Right renal pelvis (tissue), 4 donors: ENCODE measurements around the gene UST. TPM values are rescaled to one million over a fixed set of nuclear protein-coding genes. Genes with fewer than 3 reads are reported as not detected.
"Not testable (repeated sequence)": the region's sequence is repeated elsewhere in the genome, so short reads cannot be mapped to it uniquely, and the experiment has no call there.

Experiments
- DNase-seq, 4 donors: peaks; one replicate each; pipeline ENCODE4 v3.0.0-alpha.2; 2013; ENCODE audit warnings: low read depth in 4 of 4, low spot score in 3 of 4, missing footprints in 1 of 4
- polyA plus RNA-seq, 4 donors: library from polyadenylated mRNA; unstranded; fragments of 120-200 nt; gene quantifications; one replicate each; pipeline ENCODE4 v1.2.1, GENCODE V29; 2013; ENCODE audit not compliant: insufficient read length in 4 of 4

The UST gene
- polyA plus RNA-seq, 4 donors, result 10.6 to 13.2 (median 12.3) TPM

- no peak for DNase-seq
These were observed 278.2 kb downstream of the UST start for GRCh38 chr6:149025061-149025460.

GRCh38 chr6:149026530-149026942 is 279.7 kb downstream of the UST start:
- DNase-seq, result no peak

- no peak for DNase-seq
These were observed 280.7 kb downstream of the UST start for GRCh38 chr6:149027484-149027883.

GRCh38 chr6:149028767-149029405 is 282.1 kb downstream of the UST start:
- DNase-seq, result peak; percentile 77 to 85 (median 82)

- DNase-seq, result no peak
These were observed 284.5 kb downstream of the UST start for GRCh38 chr6:149031201-149031858.

GRCh38 chr6:149031859-149032598 is 285.2 kb downstream of the UST start:
- DNase-seq, result no peak

GRCh38 chr6:149032599-149033405 is 286.0 kb downstream of the UST start:
- DNase-seq, result no peak

GRCh38 chr6:149033454-149033853 is 286.6 kb downstream of the UST start:
- DNase-seq, result no peak

- no peak for DNase-seq
These were observed 288.9 kb downstream of the UST start for GRCh38 chr6:149035766-149036165.

GRCh38 chr6:149037051-149037671 is 290.3 kb downstream of the UST start:
- peak in 1 of 4 donors; percentile 50 for DNase-seq

GRCh38 chr6:149039025-149039424 is 292.2 kb downstream of the UST start:
- not testable (repeated sequence) for DNase-seq

GRCh38 chr6:149041953-149042352 is 295.1 kb downstream of the UST start:
- no peak for DNase-seq

GRCh38 chr6:149043476-149044130 is 296.8 kb downstream of the UST start:
- no peak for DNase-seq

GRCh38 chr6:149044528-149044927 is 297.7 kb downstream of the UST start:
- no peak for DNase-seq

- no peak for DNase-seq
These were observed 298.6 kb downstream of the UST start for GRCh38 chr6:149045404-149045803.

- no peak for DNase-seq
These were observed 299.5 kb downstream of the UST start for GRCh38 chr6:149046164-149046821.

- DNase-seq, result no peak
These were observed 300.0 kb downstream of the UST start for GRCh38 chr6:149046822-149047246.

GRCh38 chr6:149049230-149049629 is 302.4 kb downstream of the UST start:
- DNase-seq, result no peak

- DNase-seq, result no peak
These were observed 303.3 kb downstream of the UST start for GRCh38 chr6:149050160-149050559.
